K562 (cell line): ENCODE data around the gene RASGRP2. TPM values are rescaled to one million over a fixed set of nuclear protein-coding genes. Genes with fewer than 3 reads are reported as not detected.

ENCODE experiments used
- ATAC-seq: fragments of 200-7000 bp; cut with Tn5 transposase; 3 replicates; pipeline ENCODE4 v1.9.1; 2020; ENCODE audit warnings: moderate library complexity
- BruUV-seq: library from RNA; stranded (reverse); fragments of 400-500 nt; replicated peaks from 2 replicates; lab custom pipeline; 2021; lab: Mats Ljungman, UMichigan
- CTCF ChIA-PET: fragments of 300-600 bp; formaldehyde crosslinking; extraction: SDS; loops from one replicate; lab custom pipeline; 2021; ENCODE audit warnings: low intra/inter-chr PET ratio; lab: Yijun Ruan, JAX
- POLR2A ChIA-PET: fragments of 300-600, 350-650 bp; sonication (Branson Sonifier 250); formaldehyde crosslinking; extraction: SDS; loops from one replicate; lab custom pipeline; 2021; ENCODE audit warnings: antibody characterized with exemption, inconsistent platforms; lab: Yijun Ruan, JAX
- DNase-seq, 4 experiments: peaks; one replicate each; pipeline versions ENCODE4 v3.0.0 to v3.0.0-alpha.2; 2011 to 2018; ENCODE audit warnings: low spot score in 3 of 4, mixed read lengths in 3 of 4; ENCODE audit errors: extremely low read depth in 1 of 4
- FAIRE-seq: peaks from 2 replicates; lab custom pipeline; 2011; peaks lifted over from hg19 to GRCh38; lab: Jason Lieb, UNC
- H2AFZ ChIP-seq: 2 replicates; pipeline ENCODE4 v1.6.0; 2011; ENCODE audit warnings: low read depth, low read length, control low read depth, inconsistent platforms
- H3K27ac ChIP-seq: fragments of 200-600 bp; 3 replicates; pipeline ENCODE4 v1.8.0; 2011; ENCODE audit warnings: low read depth, mild to moderate bottlenecking, control low read depth, inconsistent platforms, low read length, moderate library complexity, mixed read lengths; ENCODE audit errors: extremely low read depth
- H3K27me3 ChIP-seq, 2 experiments: fragments of 300-600 bp in 1 of 2; 2 replicates in 1 of 2; 3 replicates in 1 of 2; pipeline versions ENCODE4 v1.6.0 to v1.8.0; 2011; ENCODE audit warnings: inconsistent platforms in 2 of 2, low read length in 2 of 2, mild to moderate bottlenecking in 1 of 2, mixed read lengths in 1 of 2, moderate library complexity in 1 of 2; ENCODE audit not compliant: control insufficient read depth in 2 of 2, insufficient read depth in 2 of 2
- H3K36me3 ChIP-seq: fragments of 300-600 bp; 3 replicates; pipeline ENCODE4 v1.8.0; 2011; ENCODE audit warnings: mild to moderate bottlenecking, low read length, inconsistent platforms; ENCODE audit not compliant: control insufficient read depth, insufficient read depth
- H3K4me1 ChIP-seq, 2 experiments: fragments of 200-600 bp in 1 of 2; replicated peaks in 1 of 2; 2 replicates in 1 of 2; 3 replicates in 1 of 2; pipeline versions ENCODE4 v1.5.1 to v1.8.0; 2011; ENCODE audit warnings: inconsistent platforms in 2 of 2, low read length in 2 of 2, mild to moderate bottlenecking in 1 of 2, mixed read lengths in 1 of 2, moderate library complexity in 1 of 2; ENCODE audit not compliant: control insufficient read depth in 2 of 2, insufficient read depth in 2 of 2
- H3K4me2 ChIP-seq: 2 replicates; pipeline ENCODE4 v1.6.1; 2011; ENCODE audit warnings: low read length, control low read depth, inconsistent platforms, mixed read lengths; ENCODE audit not compliant: insufficient read depth
- H3K4me3 ChIP-seq: fragments of 200-600 bp; sonication (generic), shearing (Covaris generic); 2 replicates; pipeline ENCODE4 v1.5.1; 2016; ENCODE audit warnings: control low read depth, inconsistent platforms
- H3K79me2 ChIP-seq: fragments of 200-600 bp; 3 replicates; pipeline ENCODE4 v1.8.0; 2011; ENCODE audit warnings: low read length, inconsistent platforms; ENCODE audit not compliant: control insufficient read depth, insufficient read depth
- H3K9ac ChIP-seq, 2 experiments: 2 replicates each; pipeline versions ENCODE4 v1.6.0 to v1.6.1; 2011; ENCODE audit warnings: low read depth in 2 of 2, low read length in 2 of 2, control low read depth in 1 of 2, inconsistent platforms in 1 of 2, mild to moderate bottlenecking in 1 of 2, mixed read lengths in 1 of 2; ENCODE audit not compliant: insufficient read depth in 1 of 2
- H3K9me1 ChIP-seq: one replicate; pipeline ENCODE4 v1.6.0; 2011; ENCODE audit warnings: inconsistent platforms, mild to moderate bottlenecking, low read length, moderate library complexity; ENCODE audit not compliant: control insufficient read depth, insufficient read depth
- H3K9me3 ChIP-seq: replicated peaks from 2 replicates; pipeline ENCODE4 v1.5.1; 2011; ENCODE audit warnings: low read depth, low read length, inconsistent platforms; ENCODE audit not compliant: control insufficient read depth, insufficient read depth
- H4K20me1 ChIP-seq: replicated peaks from 2 replicates; pipeline ENCODE4 v1.6.1; 2011; ENCODE audit warnings: low read length, inconsistent platforms, mixed read lengths; ENCODE audit not compliant: control insufficient read depth, insufficient read depth
- HOXB6 ChIP-seq: fragments of 250-450 bp; sonication (Bioruptor Pico); IDR thresholded peaks from 2 replicates; pipeline ENCODE4 v1.5.1; 2022; ENCODE audit warnings: mild to moderate bottlenecking, borderline replicate concordance
- POU5F1 ChIP-seq: fragments of 150-350 bp; IDR thresholded peaks from 2 replicates; pipeline ENCODE4 v1.6.1; 2014; ENCODE audit warnings: borderline replicate concordance, low read length, low read depth, mild to moderate bottlenecking; ENCODE audit not compliant: partially characterized antibody
- SIRT6 ChIP-seq: IDR thresholded peaks from one replicate; pipeline ENCODE4 v1.6.1; 2012; ENCODE audit warnings: low read depth, mild to moderate bottlenecking, control low read depth, inconsistent platforms, low read length, moderate library complexity
- TRIM28 ChIP-seq: fragments of 450-650 bp; IDR thresholded peaks from 2 replicates; pipeline ENCODE4 v1.6.1; 2017
- XRCC5 ChIP-seq: fragments of 200-400 bp; formaldehyde crosslinking; IDR thresholded peaks from 2 replicates; pipeline ENCODE4 v1.6.1; 2017; ENCODE audit warnings: low read depth, mild to moderate bottlenecking, low read length
- ZNF561 ChIP-seq: fragments of 450-650 bp; formaldehyde crosslinking; conservative IDR thresholded peaks from 2 replicates; pipeline ENCODE4 v1.4.0; 2020; ENCODE audit warnings: mild to moderate bottlenecking, moderate library complexity
- WGBS: fragments of 100-300 bp; shearing (Covaris generic); methylation state at CpG from one replicate; pipeline ENCODE4 v1.1.6; 2016; ENCODE audit warnings: low coverage, mixed read lengths; ENCODE audit not compliant: insufficient coverage; ENCODE audit errors: missing lambda C conversion rate; 5-methylcytosine and 5-hydroxymethylcytosine counted together
- in situ Hi-C: fragments of 300-500 bp; cut with MboI; formaldehyde crosslinking; loops from 4 replicates; pipeline ENCODE4 v1.15.0; 2018; ENCODE audit warnings: inconsistent platforms, mixed read lengths
- intact Hi-C: fragments of 100-400 bp; cut with micrococcal nuclease; formaldehyde crosslinking; loops from 2 replicates; pipeline ENCODE4 v1.14.2; 2022
- polyA plus RNA-seq, 8 experiments: library from polyadenylated mRNA; depleted of rRNA in 4 of 8; stranded (reverse) in 5 of 8; unstranded in 3 of 8; fragments of >200 nt; fragmentation: Nextera tagmentation in 2 of 8; fragmentation: Illumina TruSeq in 1 of 8; extraction: Ambion mirVana in 2 of 8; extraction: Trizol in 1 of 8; gene quantifications; 2 replicates each; pipeline versions ENCODE4 v1.2.1 to v1.2.3, GENCODE V29; 2011 to 2014; ENCODE audit warnings: inconsistent platforms in 1 of 8, missing spikeins in 1 of 8
- total RNA-seq, 7 experiments: library from RNA; depleted of rRNA in 6 of 7; stranded (reverse); fragments of >200 nt in 6 of 7; fragmentation: Illumina TruSeq in 2 of 7; extraction: Trizol in 2 of 7; gene quantifications; 2 replicates each; pipeline versions ENCODE4 v1.2.1 to v1.2.3, GENCODE V29; 2011 to 2021; ENCODE audit warnings: low replicate concordance in 1 of 7
- TF ChIP-seq, protein P1 (sequence below): fragments of 450-650 bp; IDR thresholded peaks from 2 replicates; pipeline ENCODE4 v1.6.1; 2017; ENCODE audit warnings: antibody characterized with exemption, mild to moderate bottlenecking

RASGRP2 gene
- total and polyA plus RNA-seq, 9 of the 15 experiments (the other 6 are each of a cell fraction or from before 2014, with no cell fraction given), result 0.87 to 22.7 (median 5.5) TPM

GRCh38 chr11:64751136-64751535 is 7.2 kb upstream of the RASGRP2 start:
- in situ Hi-C loops, result no loop called here
- Histone ChIP-seq H3K9me1 (no peaks in the 10 kb centered on the region), H3K27ac (no peak overlapping the region), H3K79me2 (no peaks in the 10 kb centered on the region), H3K9me3 (no peaks in the 10 kb centered on the region), H2AFZ (no peak overlapping the region), H3K4me2 (no peak overlapping the region), H4K20me1 (no peaks in the 10 kb centered on the region), H3K4me3 (no peak overlapping the region), H3K9ac (0 out of 4 replicates have a peak overlapping the region, but pooled peaks of 1 of the 2 experiments have one; percentile 29), H3K4me1 (peaks cover 11 to 50% of the 10 kb centered on the region in 2 experiments), H3K36me3 (no peaks in the 10 kb centered on the region), H3K27me3 (no peaks in the 10 kb centered on the region)
- POLR2A ChIA-PET, result interaction anchor here (0.6 to 1.7 kb wide), 3 partner anchors 9 to 419 kb away, joined by 3 to 5 read pairs (median 4); partner anchors contain the start of gene SPDYC
- DNase-seq (no peak), ATAC-seq (no peak), FAIRE-seq (no peak)
- intact Hi-C loops, result no loop called here
- TF ChIP-seq HOXB6 (CRISPR knock-in tag), result no peak
- TF ChIP-seq TRIM28, result no peak
- no peak for TF ChIP-seq SIRT6
- TF ChIP-seq XRCC5, result no peak
- TF ChIP-seq, protein P1, sequence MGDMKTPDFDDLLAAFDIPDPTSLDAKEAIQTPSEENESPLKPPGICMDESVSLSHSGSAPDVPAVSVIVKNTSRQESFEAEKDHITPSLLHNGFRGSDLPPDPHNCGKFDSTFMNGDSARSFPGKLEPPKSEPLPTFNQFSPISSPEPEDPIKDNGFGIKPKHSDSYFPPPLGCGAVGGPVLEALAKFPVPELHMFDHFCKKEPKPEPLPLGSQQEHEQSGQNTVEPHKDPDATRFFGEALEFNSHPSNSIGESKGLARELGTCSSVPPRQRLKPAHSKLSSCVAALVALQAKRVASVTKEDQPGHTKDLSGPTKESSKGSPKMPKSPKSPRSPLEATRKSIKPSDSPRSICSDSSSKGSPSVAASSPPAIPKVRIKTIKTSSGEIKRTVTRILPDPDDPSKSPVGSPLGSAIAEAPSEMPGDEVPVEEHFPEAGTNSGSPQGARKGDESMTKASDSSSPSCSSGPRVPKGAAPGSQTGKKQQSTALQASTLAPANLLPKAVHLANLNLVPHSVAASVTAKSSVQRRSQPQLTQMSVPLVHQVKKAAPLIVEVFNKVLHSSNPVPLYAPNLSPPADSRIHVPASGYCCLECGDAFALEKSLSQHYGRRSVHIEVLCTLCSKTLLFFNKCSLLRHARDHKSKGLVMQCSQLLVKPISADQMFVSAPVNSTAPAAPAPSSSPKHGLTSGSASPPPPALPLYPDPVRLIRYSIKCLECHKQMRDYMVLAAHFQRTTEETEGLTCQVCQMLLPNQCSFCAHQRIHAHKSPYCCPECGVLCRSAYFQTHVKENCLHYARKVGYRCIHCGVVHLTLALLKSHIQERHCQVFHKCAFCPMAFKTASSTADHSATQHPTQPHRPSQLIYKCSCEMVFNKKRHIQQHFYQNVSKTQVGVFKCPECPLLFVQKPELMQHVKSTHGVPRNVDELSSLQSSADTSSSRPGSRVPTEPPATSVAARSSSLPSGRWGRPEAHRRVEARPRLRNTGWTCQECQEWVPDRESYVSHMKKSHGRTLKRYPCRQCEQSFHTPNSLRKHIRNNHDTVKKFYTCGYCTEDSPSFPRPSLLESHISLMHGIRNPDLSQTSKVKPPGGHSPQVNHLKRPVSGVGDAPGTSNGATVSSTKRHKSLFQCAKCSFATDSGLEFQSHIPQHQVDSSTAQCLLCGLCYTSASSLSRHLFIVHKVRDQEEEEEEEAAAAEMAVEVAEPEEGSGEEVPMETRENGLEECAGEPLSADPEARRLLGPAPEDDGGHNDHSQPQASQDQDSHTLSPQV, result no peak
- TF ChIP-seq POU5F1, result no peak
- TF ChIP-seq ZNF561 (CRISPR knock-in tag), result no peak
- 70% methylated on average over 9 of the region's 9 CpGs for WGBS
- CTCF ChIA-PET, result no interaction called here
- BruUV-seq, result no TSS peak
